22Rv1 (cell line): Measurements from ENCODE around the gene ULK2.
A peak's percentile ranks its signal among the peaks of the same experiment; 100 is the strongest.
"Not testable (repeated sequence)": the region's sequence is repeated elsewhere in the genome, so short reads cannot be mapped to it uniquely, and the experiment has no call there.

ENCODE experiments used
- H3K27ac ChIP-seq: fragments of 450-650 bp; 2 replicates; pipeline ENCODE4 v1.5.1; 2017
- CTCF ChIP-seq: fragments of 450-650 bp; IDR thresholded peaks from 2 replicates; pipeline ENCODE4 v1.5.1; 2017; ENCODE audit warnings: mild to moderate bottlenecking
- ZFX ChIP-seq: fragments of 450-650 bp; IDR thresholded peaks from 2 replicates; pipeline ENCODE4 v1.6.1; 2017; ENCODE audit warnings: antibody characterized with exemption, borderline replicate concordance

The ULK2 gene

GRCh38 chr17:19900809-19901208, 33.1 kb upstream of the ULK2 start:
- H3K27ac ChIP-seq = 0 out of 2 replicates have a peak overlapping the region, but pooled peaks have one; percentile 2
- TF ChIP-seq CTCF (no peak), ZFX (no peak)

GRCh38 chr17:19897903-19898302, 30.2 kb upstream of the ULK2 start:
- TF ChIP-seq CTCF = no peak
- TF ChIP-seq ZFX = no peak

GRCh38 chr17:19897090-19897837, 29.5 kb upstream of the ULK2 start:
- H3K27ac ChIP-seq = peak overlapping the region; percentile 33
- TF ChIP-seq CTCF (no peak), ZFX (no peak)

More at GRCh38 chr17:19897903-19898302, 30.2 kb upstream of the ULK2 start:
- H3K27ac ChIP-seq = peak overlapping the region; percentile 33

- TF ChIP-seq ZFX (no peak), CTCF (no peak)
- no peak overlapping the region for H3K27ac ChIP-seq
Observed at GRCh38 chr17:19896679-19897078, 28.9 kb upstream of the ULK2 start.

- not testable (repeated sequence) for H3K27ac ChIP-seq
Observed at GRCh38 chr17:19890554-19890953, 22.8 kb upstream of the ULK2 start.

- H3K27ac ChIP-seq = not testable (repeated sequence)
Observed at GRCh38 chr17:19890001-19890400, 22.3 kb upstream of the ULK2 start.

GRCh38 chr17:19886116-19886515, 18.4 kb upstream of the ULK2 start:
- H3K27ac ChIP-seq = no peak overlapping the region
- TF ChIP-seq CTCF = no peak
- TF ChIP-seq ZFX = no peak

- TF ChIP-seq ZFX (no peak), CTCF (no peak)
- no peak overlapping the region for H3K27ac ChIP-seq
Observed at GRCh38 chr17:19883537-19884215, 15.9 kb upstream of the ULK2 start.
